ENCODE data around the gene PRR19.
"Not testable (repeated sequence)": the region's sequence is repeated elsewhere in the genome, so short reads cannot be mapped to it uniquely, and the experiment has no call there.

PRR19 gene

DNA sequence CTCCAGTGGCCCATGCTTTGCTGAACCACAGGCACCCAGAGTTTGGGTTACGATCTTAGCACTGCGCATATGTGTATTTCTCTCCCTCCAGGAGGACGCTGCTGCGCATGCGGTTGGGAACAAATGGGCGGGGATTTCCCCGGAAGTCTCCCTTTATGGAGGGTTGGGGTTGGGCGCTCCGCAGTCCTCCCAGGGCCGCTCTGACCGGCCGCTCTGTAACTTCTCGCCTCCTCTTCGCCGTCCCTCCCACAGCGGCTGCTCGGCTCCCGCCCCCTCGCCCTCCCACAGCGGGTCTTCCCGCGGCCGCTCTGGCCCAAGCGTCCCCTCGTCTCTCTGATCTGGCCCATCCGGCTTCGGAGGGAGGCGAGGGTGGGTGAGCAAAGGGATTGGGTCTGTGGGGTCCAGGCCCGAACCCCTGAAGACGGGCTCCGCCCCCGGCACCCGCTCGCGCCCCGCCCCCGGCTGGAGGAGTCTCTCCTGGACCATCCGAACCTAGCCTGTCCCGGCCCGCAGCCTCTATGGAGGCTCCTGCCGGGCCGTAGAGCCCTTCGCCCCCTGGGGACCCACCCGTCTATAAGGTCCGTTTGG, 23.5 kb downstream of the PRR19 start, which contains the start of gene MEGF8:
MEGF8 (plus strand) TSS at position 328 of the 588 bp plus-strand sequence. CDS start 609 bp downstream, outside the sequence.
- peak within 1 kb of the TSS; percentile 85 for H3K4me3 ChIP-seq
- H3K36me3 ChIP-seq (replicated peaks), result peaks cover 3% of the 10 kb centered on the region; the same call in 1 of the 2 replicates
- peak; percentile 98 to 99 for DNase-seq (ENCODE audit: low spot score in 2 of 2)
- H3K4me1 ChIP-seq, result peaks cover 10% of the 10 kb centered on the region
- H3K9me3 ChIP-seq, result no peaks in the 10 kb centered on the region
- in situ Hi-C loops (cut with MboI; ENCODE audit: low sequenced_read_pairs), result no loop called here
- H3K27me3 ChIP-seq (ENCODE audit: low read depth), result no peaks in the 10 kb centered on the region

DNA sequence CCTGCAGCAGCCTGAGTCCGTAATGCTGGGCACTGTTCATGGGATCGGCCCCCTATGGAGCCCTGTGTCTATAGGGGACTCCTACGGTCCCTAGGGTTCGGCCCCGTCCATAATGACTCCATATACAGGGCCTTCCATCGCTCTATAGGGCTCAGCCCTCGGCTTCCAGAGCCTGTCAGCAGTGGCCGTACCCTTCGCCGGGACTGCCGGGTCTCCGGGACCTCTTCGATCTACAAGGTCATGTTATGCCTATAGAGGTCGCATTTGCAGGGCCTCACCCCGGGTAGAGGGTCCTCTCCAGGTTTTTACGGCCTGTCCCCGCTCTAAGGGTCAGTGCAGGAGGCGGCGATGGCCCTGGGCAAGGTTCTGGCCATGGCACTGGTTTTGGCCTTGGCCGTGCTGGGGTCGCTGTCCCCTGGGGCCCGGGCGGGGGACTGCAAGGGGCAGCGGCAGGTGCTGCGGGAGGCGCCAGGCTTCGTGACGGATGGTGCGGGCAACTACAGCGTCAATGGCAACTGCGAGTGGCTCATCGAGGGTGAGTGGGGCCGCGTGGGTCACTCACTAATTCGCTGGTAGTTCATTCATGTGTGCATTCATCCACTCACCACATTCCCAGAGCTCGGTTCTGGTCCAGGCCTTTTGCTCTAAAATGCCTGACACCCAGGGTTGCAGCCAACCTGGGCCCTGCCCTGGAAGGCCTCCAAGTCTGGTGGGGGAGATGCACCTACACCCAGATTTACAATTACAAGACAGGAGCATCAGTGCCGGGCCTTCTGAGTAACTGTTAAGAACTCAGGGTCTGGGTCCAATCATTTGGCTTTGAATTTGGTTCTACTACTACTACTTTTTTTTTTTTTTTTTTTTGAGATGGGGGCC, 24.2 kb downstream of the PRR19 start:
- peaks cover 10% of the 10 kb centered on the region for H3K4me1 ChIP-seq
- no peaks in the 10 kb centered on the region for H3K27me3 ChIP-seq (ENCODE audit: low read depth)
- in situ Hi-C loops (cut with MboI; ENCODE audit: low sequenced_read_pairs), result no loop called here
- peak overlapping the region; percentile 85 for H3K4me3 ChIP-seq
- DNase-seq (ENCODE audit: low spot score in 2 of 2), result peak in 1 of 2 experiments; percentile 36
- no peaks in the 10 kb centered on the region for H3K9me3 ChIP-seq
- H3K36me3 ChIP-seq (replicated peaks), result peaks cover 3% of the 10 kb centered on the region; the same call in 1 of the 2 replicates

DNA sequence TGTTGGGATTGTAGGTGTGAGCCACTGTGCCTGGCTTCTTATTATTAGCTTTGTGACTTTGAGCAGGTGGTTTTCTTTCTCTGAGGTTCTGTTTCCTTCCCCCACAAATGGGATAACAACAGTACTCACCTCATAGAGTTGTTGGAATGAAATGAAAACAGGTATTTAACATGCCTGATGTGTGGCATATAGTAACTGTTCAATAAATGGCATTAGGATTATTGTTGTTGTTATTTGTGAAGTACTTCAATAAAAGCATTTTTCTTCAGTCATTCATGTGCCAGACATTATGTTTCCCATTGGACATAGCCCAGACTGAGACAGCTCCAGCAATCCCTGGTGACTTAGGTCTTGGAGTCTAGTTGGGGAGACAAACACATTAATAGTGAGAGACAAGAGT, 25.0 kb downstream of the PRR19 start:
- peak overlapping the region; percentile 85 for H3K4me3 ChIP-seq
- in situ Hi-C loops (cut with MboI; ENCODE audit: low sequenced_read_pairs), result no loop called here
- no peak for DNase-seq (ENCODE audit: low spot score in 2 of 2)
- no peaks in the 10 kb centered on the region for H3K9me3 ChIP-seq
- peaks cover 10% of the 10 kb centered on the region for H3K4me1 ChIP-seq
- H3K27me3 ChIP-seq (ENCODE audit: low read depth), result no peaks in the 10 kb centered on the region
- peaks cover 3% of the 10 kb centered on the region; the same call in 1 of the 2 replicates for H3K36me3 ChIP-seq (replicated peaks)

DNA sequence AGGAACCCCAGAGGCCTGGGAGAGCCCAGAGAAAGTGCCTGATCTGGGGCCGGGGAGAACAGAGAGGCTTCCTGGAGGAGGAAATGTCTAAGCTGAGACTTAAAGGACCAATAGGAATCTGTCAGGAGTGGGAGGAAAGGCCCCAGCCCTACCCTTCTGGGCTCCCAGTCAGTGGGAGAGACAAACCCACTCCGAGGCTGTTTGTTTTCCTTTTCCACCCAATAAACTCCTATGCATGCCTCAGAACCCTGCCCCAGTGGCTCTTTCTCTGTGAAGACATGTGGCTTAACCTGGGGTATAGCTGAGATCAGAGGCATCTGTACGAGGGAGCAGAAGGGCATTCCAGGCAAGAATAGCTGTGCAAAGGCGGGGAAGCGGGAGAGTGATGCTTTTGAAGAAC, 25.4 kb downstream of the PRR19 start:
- in situ Hi-C loops (cut with MboI; ENCODE audit: low sequenced_read_pairs), result no loop called here
- Histone ChIP-seq H3K4me3 (peak overlapping the region; percentile 85; the same call in 1 of the 2 replicates), H3K36me3 (replicated peaks) (peaks cover 3% of the 10 kb centered on the region; the same call in 1 of the 2 replicates), H3K9me3 (no peaks in the 10 kb centered on the region), H3K27me3 (ENCODE audit: low read depth) (no peaks in the 10 kb centered on the region), H3K4me1 (peaks cover 10% of the 10 kb centered on the region)
- no peak for DNase-seq (ENCODE audit: low spot score in 2 of 2)

DNA sequence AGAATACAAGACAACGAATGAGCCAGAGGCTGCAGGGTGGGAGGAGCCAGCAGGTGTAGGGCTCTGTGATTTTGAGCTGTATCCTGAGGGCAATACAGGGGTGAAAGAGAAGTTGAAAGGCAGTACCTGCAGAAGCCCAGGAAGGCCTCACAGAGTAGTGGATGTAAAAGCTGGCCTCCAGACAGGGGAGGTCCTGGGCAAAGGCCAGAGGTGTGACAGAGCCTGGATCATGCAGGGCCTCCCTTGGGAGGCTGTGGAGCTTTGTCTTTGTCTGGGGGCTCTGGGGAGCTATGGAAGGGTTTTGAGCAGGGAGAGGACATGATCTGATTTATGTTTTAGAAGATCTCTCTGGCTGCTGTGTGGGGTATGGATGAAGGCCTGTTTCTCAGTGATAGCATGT, 26.2 kb downstream of the PRR19 start:
- no peaks in the 10 kb centered on the region for H3K27me3 ChIP-seq (ENCODE audit: low read depth)
- no peaks in the 10 kb centered on the region for H3K9me3 ChIP-seq
- peaks cover 10% of the 10 kb centered on the region for H3K4me1 ChIP-seq

DNA sequence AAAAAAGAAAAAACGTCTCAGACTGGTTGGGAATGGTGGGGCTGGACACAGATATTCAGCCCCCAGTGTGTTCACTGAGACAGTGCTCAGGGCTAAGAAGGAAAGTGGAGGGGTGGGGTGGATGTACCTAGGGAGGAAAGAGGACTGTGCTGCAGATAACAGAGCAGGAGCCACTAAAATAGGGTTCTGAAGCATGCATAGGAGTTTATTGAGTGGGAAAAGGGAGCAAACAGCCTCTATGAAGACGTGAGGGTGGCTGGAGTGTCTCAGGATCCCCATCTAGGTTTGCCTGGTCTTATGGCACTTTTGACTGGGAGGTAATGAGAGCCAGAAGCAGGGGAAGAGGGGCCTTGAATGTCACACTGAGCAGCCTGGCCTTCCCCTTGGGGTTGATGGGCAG, 26.9 kb downstream of the PRR19 start:
- in situ Hi-C loops (cut with MboI; ENCODE audit: low sequenced_read_pairs), result no loop called here
- Histone ChIP-seq H3K27me3 (ENCODE audit: low read depth) (no peaks in the 10 kb centered on the region), H3K36me3 (replicated peaks) (peaks cover 5% of the 10 kb centered on the region; the same call in 1 of the 2 replicates), H3K9me3 (no peaks in the 10 kb centered on the region), H3K4me3 (no peak overlapping the region), H3K4me1 (peaks cover 10% of the 10 kb centered on the region)
- DNase-seq (ENCODE audit: low spot score in 2 of 2), result no peak

More for the DNA sequence above, 26.2 kb downstream of the PRR19 start:
- DNase-seq (ENCODE audit: low spot score in 2 of 2), result no peak
- in situ Hi-C loops (cut with MboI; ENCODE audit: low sequenced_read_pairs), result no loop called here
- Histone ChIP-seq H3K36me3 (replicated peaks) (peaks cover 5% of the 10 kb centered on the region; the same call in 1 of the 2 replicates), H3K4me3 (no peak overlapping the region)

DNA sequence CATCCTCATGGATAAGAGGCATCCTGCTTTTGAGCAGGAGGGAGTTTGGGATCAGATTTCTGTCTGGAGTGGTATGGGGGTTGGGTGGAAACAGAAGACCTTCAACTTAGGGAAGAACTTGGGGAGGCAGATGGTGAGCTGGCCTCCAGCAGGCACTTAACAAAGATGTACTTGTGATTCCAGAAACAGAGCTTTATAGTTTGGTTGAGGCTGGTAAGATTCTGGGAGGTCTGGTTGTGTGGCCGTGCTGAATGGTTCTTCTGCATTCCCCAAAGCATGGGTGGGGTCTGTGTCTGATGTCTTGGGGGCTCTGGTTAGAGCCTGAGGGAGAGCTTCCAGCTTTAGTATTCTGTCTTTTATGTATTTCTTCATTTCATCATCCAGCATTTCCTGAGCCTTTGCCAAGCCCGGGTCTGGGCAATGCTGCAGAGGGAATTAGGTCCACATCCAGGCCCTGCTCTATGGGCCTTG, 28.3 kb downstream of the PRR19 start:
- DNase-seq (ENCODE audit: low spot score in 2 of 2), result no peak
- H3K4me3 ChIP-seq, result no peak overlapping the region
- peaks cover 5% of the 10 kb centered on the region; the same call in 1 of the 2 replicates for H3K36me3 ChIP-seq (replicated peaks)
- H3K9me3 ChIP-seq, result no peaks in the 10 kb centered on the region
- no peaks in the 10 kb centered on the region for H3K27me3 ChIP-seq (ENCODE audit: low read depth)
- H3K4me1 ChIP-seq, result peaks cover 10% of the 10 kb centered on the region
- in situ Hi-C loops (cut with MboI; ENCODE audit: low sequenced_read_pairs), result no loop called here

DNA sequence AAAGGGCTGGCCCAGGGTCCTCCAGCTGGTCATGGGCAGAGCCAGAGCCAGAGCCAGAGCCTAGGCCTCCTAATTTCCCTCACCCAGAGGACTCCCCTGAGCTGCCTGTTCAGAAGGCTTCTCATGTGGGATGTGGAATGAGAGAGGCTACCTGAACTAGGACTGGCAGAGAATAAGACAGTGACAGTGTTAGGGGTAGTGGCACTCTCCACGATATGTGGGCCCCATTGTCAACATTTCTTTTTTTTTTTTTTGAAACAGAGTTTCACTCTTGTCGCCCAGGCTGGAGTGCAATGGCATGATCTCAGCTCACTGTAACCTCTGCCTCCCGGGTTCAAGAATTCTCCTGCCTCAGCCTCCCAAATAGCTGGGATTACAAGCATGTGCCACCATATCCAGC, 29.4 kb downstream of the PRR19 start:
- in situ Hi-C loops (cut with MboI; ENCODE audit: low sequenced_read_pairs); H3K4me3 ChIP-seq; H3K36me3 ChIP-seq (replicated peaks); DNase-seq (ENCODE audit: low spot score in 2 of 2); H3K27me3 ChIP-seq (ENCODE audit: low read depth); H3K9me3 ChIP-seq: not testable (repeated sequence)
- peaks cover 10% of the 10 kb centered on the region for H3K4me1 ChIP-seq

DNA sequence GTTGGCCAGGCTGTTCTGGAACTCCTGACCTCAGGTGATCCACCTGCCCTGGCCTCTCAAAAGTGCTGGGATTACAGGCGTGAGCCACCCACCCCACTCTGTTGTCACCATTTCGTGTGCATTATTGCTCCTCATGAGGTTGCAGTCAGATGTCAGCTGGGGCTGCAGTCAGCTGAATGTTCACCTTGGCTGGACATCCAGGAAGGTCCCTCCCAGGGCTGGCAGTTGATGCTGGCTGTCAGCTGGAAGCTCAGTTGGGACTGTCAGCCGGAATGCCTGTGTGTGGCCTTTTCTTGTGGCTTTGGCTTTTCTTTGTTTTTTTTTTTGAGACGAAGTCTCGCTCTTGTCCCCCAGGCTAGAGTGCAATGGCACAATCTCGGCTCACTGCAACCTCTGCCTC, 30.1 kb downstream of the PRR19 start:
- in situ Hi-C loops (cut with MboI; ENCODE audit: low sequenced_read_pairs), result no loop called here
- no peaks in the 10 kb centered on the region for H3K9me3 ChIP-seq
- peaks cover 13% of the 10 kb centered on the region for H3K36me3 ChIP-seq (replicated peaks)
- no peak for DNase-seq (ENCODE audit: low spot score in 2 of 2)
- H3K27me3 ChIP-seq (ENCODE audit: low read depth), result no peaks in the 10 kb centered on the region
- H3K4me1 ChIP-seq, result peaks cover 7% of the 10 kb centered on the region
- H3K4me3 ChIP-seq, result no peak overlapping the region

DNA sequence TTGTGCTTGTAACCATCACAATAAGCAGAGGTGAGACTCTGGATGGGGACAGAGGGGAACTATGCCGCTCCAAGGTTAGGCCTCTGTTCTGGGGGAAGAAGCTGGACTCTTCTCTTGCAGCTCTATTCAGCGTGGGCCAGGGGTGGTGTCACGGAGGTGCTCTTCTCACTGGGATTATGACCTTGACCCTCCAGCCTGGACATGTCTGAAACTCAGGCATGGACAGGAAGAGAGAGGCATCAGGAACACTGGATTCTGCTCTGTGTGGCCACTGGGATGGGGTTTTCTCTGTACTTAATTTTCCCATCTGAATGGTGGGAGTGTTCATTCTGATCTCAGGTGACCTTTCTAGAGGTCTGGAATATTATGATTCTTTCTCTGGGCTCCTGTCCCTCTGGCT, 31.1 kb downstream of the PRR19 start:
- Histone ChIP-seq H3K4me3 (no peak overlapping the region), H3K27me3 (ENCODE audit: low read depth) (no peaks in the 10 kb centered on the region), H3K4me1 (no peaks in the 10 kb centered on the region), H3K9me3 (no peaks in the 10 kb centered on the region), H3K36me3 (replicated peaks) (peaks cover 11% of the 10 kb centered on the region)
- no peak for DNase-seq (ENCODE audit: low spot score in 2 of 2)
- in situ Hi-C loops (cut with MboI; ENCODE audit: low sequenced_read_pairs), result no loop called here

DNA sequence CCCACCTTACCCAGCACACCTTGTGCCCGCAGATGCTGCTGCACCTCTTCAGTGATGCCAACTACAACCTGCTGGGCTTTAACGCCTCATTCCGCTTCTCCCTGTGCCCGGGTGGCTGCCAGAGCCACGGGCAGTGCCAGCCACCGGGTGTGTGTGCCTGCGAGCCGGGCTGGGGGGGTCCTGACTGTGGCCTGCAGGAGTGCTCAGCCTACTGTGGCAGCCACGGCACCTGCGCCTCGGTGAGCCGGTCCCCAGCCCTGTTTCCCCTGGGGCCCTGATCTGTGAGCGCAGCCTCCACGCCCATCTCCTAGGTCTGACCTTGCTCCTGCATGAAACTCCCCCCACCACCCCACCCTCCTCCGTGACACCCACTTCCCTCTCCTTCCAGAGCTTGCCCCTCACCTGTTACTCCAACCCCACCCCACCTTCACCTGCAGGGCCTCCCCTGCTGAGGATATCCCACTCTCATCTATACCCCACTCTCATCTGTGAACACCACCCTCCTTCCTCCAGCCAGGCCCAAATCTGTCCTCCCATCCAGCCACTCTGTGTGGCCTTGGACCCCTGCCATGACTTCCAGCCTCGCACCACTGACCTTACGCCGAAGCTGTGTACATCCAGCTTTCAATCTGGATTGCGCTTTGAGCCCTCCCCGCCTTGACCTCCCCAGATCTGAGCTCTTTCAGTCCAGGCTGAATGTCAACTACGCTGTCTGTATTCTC, 32.2 kb downstream of the PRR19 start:
- no peaks in the 10 kb centered on the region for H3K27me3 ChIP-seq (ENCODE audit: low read depth)
- H3K4me1 ChIP-seq, result peaks cover 4% of the 10 kb centered on the region
- no peaks in the 10 kb centered on the region for H3K9me3 ChIP-seq
- H3K4me3 ChIP-seq, result no peak overlapping the region
- peaks cover 11% of the 10 kb centered on the region for H3K36me3 ChIP-seq (replicated peaks)
- in situ Hi-C loops (cut with MboI; ENCODE audit: low sequenced_read_pairs), result no loop called here
- DNase-seq (ENCODE audit: low spot score in 2 of 2), result no peak

DNA sequence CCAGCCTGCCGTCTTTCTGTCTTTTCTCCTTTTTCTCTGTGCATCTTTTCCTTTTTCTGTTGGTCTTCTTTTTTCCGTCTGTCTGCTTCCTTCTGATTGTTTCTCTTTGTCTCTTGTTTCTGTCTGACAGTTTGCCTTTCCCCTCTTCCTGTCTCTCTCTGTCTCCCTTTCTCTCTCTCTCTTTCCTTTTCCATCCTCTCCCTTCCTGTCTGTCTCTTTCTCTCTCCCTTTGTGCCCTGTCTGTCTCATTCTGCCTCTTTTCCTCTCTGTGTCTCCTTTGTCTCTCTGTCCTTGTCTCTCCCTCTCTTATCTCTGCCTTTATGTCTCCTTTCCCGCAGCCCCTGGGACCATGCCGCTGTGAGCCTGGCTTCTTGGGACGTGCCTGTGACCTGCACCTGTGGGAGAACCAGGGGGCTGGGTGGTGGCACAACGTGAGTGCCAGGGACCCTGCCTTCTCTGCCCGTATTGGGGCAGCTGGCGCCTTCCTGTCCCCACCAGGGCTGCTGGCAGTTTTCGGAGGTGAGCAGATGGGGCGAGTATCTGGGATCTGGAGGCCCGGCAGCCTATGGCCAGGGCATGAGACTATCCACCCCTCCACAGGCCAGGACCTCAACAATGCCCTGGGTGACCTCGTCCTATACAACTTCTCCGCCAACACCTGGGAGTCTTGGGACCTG, 32.9 kb downstream of the PRR19 start:
- Histone ChIP-seq H3K4me3 (no peak overlapping the region), H3K4me1 (peaks cover 11% of the 10 kb centered on the region), H3K9me3 (no peaks in the 10 kb centered on the region), H3K36me3 (replicated peaks) (peaks cover 11% of the 10 kb centered on the region), H3K27me3 (ENCODE audit: low read depth) (no peaks in the 10 kb centered on the region)
- DNase-seq (ENCODE audit: low spot score in 2 of 2), result no peak
- in situ Hi-C loops (cut with MboI; ENCODE audit: low sequenced_read_pairs), result no loop called here

DNA sequence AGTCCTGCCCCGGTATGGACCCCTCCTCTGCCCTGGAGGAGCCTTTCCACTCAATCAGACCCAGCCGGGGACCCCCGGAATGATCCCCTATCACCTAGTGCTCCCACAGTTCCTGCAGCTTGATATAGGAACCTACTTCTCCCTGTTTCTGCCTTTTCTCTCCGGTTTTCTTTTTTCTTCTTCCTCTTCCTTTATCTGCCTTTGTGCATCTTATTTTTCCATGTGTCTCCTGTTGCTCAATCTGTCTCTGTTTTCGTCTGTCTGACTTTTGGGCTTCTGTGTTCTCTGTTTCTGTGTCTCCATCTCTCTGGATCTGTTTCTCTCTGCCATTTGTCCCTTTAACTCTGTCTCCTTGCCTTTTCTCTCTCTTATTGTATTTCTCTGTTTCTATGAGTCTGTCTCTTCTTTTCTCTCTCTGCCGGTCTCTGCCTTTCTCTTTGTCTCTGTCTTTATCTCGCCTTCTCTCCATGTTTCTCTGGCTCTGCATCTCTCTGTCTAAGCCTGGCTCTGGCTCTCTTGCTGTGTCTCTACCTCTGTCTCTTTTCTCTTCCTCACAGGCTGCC, 33.5 kb downstream of the PRR19 start:
- DNase-seq (ENCODE audit: low spot score in 2 of 2), result no peak
- in situ Hi-C loops (cut with MboI; ENCODE audit: low sequenced_read_pairs), result no loop called here
- Histone ChIP-seq H3K9me3 (no peaks in the 10 kb centered on the region), H3K27me3 (ENCODE audit: low read depth) (no peaks in the 10 kb centered on the region), H3K4me1 (peaks cover 13% of the 10 kb centered on the region), H3K36me3 (replicated peaks) (peaks cover 11% of the 10 kb centered on the region), H3K4me3 (no peak overlapping the region)
